Heart left ventricle (tissue), 16 donors: Measurements from ENCODE around the gene MYO18B. TPM values are rescaled to one million over a fixed set of nuclear protein-coding genes. Genes with fewer than 3 reads are reported as not detected.
A peak's percentile ranks its signal among the peaks of the same experiment; 100 is the strongest.

Experiments
- ATAC-seq, 4 donors: fragments of 200-7000 bp; cut with Tn5 transposase; one replicate each; pipeline ENCODE4 v1.9.1; 2020 to 2022; ENCODE audit warnings: moderate library complexity in 4 of 4, mild to moderate bottlenecking in 3 of 4, moderate number of reproducible peaks in 1 of 4
- DNase-seq, 5 donors: peaks; one replicate each; pipeline ENCODE4 v3.0.0-alpha.2; 2020
- H3K27ac ChIP-seq, 12 donors: fragments of 200-600 bp; sonication (generic) in 4 of 12; one replicate each; pipeline versions ENCODE4 v1.5.0 to v1.8.0; 2016 to 2022; ENCODE audit warnings: mild to moderate bottlenecking in 2 of 12
- H3K27me3 ChIP-seq, 9 donors: fragments of 200-600 bp; sonication (generic) in 2 of 9; one replicate each; pipeline versions ENCODE4 v1.5.1 to v1.8.0; 2016 to 2022; ENCODE audit warnings: mild to moderate bottlenecking in 3 of 9
- H3K36me3 ChIP-seq, 9 donors: fragments of 200-600 bp; sonication (generic) in 2 of 9; one replicate each; pipeline versions ENCODE4 v1.5.0 to v1.8.0; 2018 to 2022; ENCODE audit warnings: mild to moderate bottlenecking in 2 of 9
- H3K4me1 ChIP-seq, 12 donors: fragments of 200-600 bp; sonication (generic) in 4 of 12; one replicate each; pipeline versions ENCODE4 v1.5.0 to v1.8.0; 2016 to 2022; ENCODE audit warnings: mild to moderate bottlenecking in 3 of 12
- H3K4me3 ChIP-seq, 12 donors: fragments of 200-600 bp; sonication (generic) in 4 of 12; one replicate each; pipeline versions ENCODE4 v1.5.0 to v1.8.0; 2017 to 2022; ENCODE audit warnings: mild to moderate bottlenecking in 9 of 12, moderate library complexity in 4 of 12
- H3K9me3 ChIP-seq, 12 donors: fragments of 200-600 bp; sonication (generic) in 4 of 12; one replicate each; pipeline versions ENCODE4 v1.5.0 to v1.8.0; 2016 to 2022; ENCODE audit warnings: mild to moderate bottlenecking in 1 of 12
- CTCF ChIP-seq, 12 donors: fragments of 200-600 bp; sonication (generic) in 4 of 12; IDR thresholded peaks; one replicate each; pipeline versions ENCODE4 v1.5.0 to v1.8.0; 2018 to 2022; ENCODE audit warnings: antibody characterized with exemption in 12 of 12, mild to moderate bottlenecking in 5 of 12
- POLR2A ChIP-seq, 2 donors: fragments of 450-650 bp; IDR thresholded peaks; one replicate each; pipeline ENCODE4 v1.6.1; 2017; ENCODE audit warnings: antibody characterized with exemption in 2 of 2, mild to moderate bottlenecking in 2 of 2, moderate library complexity in 2 of 2
- whole genome bisulfite sequencing, 4 donors: extraction: QIAGEN DNeasy Blood & Tissue Kit in 2 of 4; methylation state at CpG; one replicate each; pipeline versions ENCODE4 v1.1.5 to v1.1.7; 2013 to 2018; 5-methylcytosine and 5-hydroxymethylcytosine counted together
- intact Hi-C, 10 donors: fragments of 100-400 bp; cut with DNase I; formaldehyde crosslinking; loops; one replicate each; pipeline versions ENCODE4 v1.11.1 to v1.14.2; 2022
- polyA plus RNA-seq, 2 donors: library from polyadenylated mRNA; stranded (reverse); fragments of 200-250 nt; gene quantifications; one replicate each; pipeline ENCODE4 v1.2.3, GENCODE V29; 2013
- total RNA-seq, 9 donors: library from RNA; depleted of rRNA in 2 of 9; stranded (reverse); fragments of >200 nt in 2 of 9; fragmentation: NEBNext Ultra II Directional in 3 of 9; extraction: Animal tissue kit (Norgen Biotek cat#: 25700) in 3 of 9; gene quantifications; one replicate each; pipeline versions ENCODE4 v1.1.0 to v1.2.4, GENCODE V29; 2016 to 2023
- donor health status: ischemic (EF 13 %, LVEDD 7.1; RV severe dilation, severe dysfunction).
- donor health status: healthy with polysubstance abuse.
- donor health status: DM: no; HTN: yes; CAD: no.
- donor health status: DM: no; HTN: no; CAD: no.
- donor health status: ischemic (EF 25% LVEDD 6.9; RV normal size, moderate dysfunction).
- donor health status: ischemic (EF 25% LVEDD 5.7; RV mildly dilated, moderate dysfunction).
- donor health status: healthy.
- donor health status: DM: yes; HTN: yes; CAD: no.
- donor health status: ischemic (EF 35%, LVEDD 5.7; RV mildly dilated, moderate dysfunction).
- donor health status: nonischemic (EF 11% LVEDD 7.7; RV severe dilation, severe dysfunction).
- donor health status: DM: yes; HTN: yes; CAD: no.
- donor health status: PGD.
- donor health status: ischemic (EF 29% LVEDD 5.4; RV normal size, mild dysfunction).
- donor health status: nonischemic (EF 23%, LVEDD 6.1; RV moderate dilation, normal function).

Gene MYO18B
- total and polyA plus RNA-seq, 11 donors: 140 to 301 (median 193) TPM

DNA sequence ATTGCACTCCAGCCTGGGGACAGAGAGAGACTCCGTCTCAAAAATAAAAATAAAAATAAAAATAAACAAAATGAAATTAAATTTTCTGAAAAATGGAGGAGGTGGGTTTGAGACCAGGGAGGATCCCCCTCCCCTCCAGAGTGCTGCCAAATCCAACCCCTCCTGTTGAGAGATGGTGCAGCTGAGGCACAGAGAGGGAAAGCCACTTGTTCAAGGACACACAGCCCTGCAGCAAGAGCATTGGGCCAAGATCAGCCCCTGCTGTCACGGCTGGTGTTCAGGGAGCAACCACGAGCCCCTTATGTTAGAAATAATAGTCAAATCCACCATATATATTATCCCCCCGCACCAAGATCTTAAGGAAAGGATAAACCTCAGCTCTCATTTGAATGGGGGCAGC, 2.7 kb downstream of the MYO18B start:
- intact Hi-C loops: loop anchor here in 1 of 10 donors (10.0 kb wide), 1 partner anchor 80 kb away; no protein-coding TSS in a partner anchor
- DNase-seq (no peak), ATAC-seq (no peak)
- Histone ChIP-seq H3K4me1 (peaks cover 0 to 48% (median 20%) of the 10 kb centered on the region in 12 donors), H3K27me3 (no peaks in the 10 kb centered on the region), H3K9me3 (no peaks in the 10 kb centered on the region), H3K36me3 (no peaks in the 10 kb centered on the region), H3K4me3 (peak overlapping the region in 8 of 12 donors; percentile 3 to 70 (median 58)), H3K27ac (peak overlapping the region in 7 of 12 donors; percentile 23 to 98 (median 93))
- no peak for TF ChIP-seq POLR2A (IDR thresholded peaks at IDR 0.05)
- TF ChIP-seq CTCF (IDR thresholded peaks at IDR 0.05): no peak
- 64 to 77% (median 69%) methylated on average over 4 of the region's 4 CpGs for WGBS, 4 donors

GRCh38 chr22:25745341-25746011, 3.5 kb downstream of the MYO18B start:
- ATAC-seq (no peak), DNase-seq (no peak)
- no peaks in the 10 kb centered on the region for H3K27me3 ChIP-seq
- no peak for TF ChIP-seq POLR2A (IDR thresholded peaks at IDR 0.05)
- no peak for TF ChIP-seq CTCF (IDR thresholded peaks at IDR 0.05)
- peaks cover 0 to 55% (median 23%) of the 10 kb centered on the region in 12 donors for H3K4me1 ChIP-seq
- intact Hi-C loops: loop anchor here in 1 of 10 donors (10.0 kb wide), 1 partner anchor 81 kb away; no protein-coding TSS in a partner anchor
- H3K27ac ChIP-seq: peak overlapping the region in 8 of 12 donors; percentile 29 to 98 (median 92)
- 53 to 62% (median 55%) methylated on average over 7 of the region's 7 CpGs for WGBS, 4 donors
- H3K9me3 ChIP-seq: no peaks in the 10 kb centered on the region
- peak overlapping the region in 7 of 12 donors; percentile 3 to 70 (median 58) for H3K4me3 ChIP-seq
- no peaks in the 10 kb centered on the region for H3K36me3 ChIP-seq

- peak overlapping the region in 2 of 12 donors; percentile 0 to 8 for H3K4me3 ChIP-seq
- H3K27ac ChIP-seq: peak overlapping the region in 9 of 12 donors; percentile 7 to 98 (median 78)
- H3K36me3 ChIP-seq: no peaks in the 10 kb centered on the region
- H3K9me3 ChIP-seq: no peaks in the 10 kb centered on the region
- intact Hi-C loops: loop anchor here in 1 of 10 donors (10.0 kb wide), 1 partner anchor 81 kb away; no protein-coding TSS in a partner anchor
- peaks cover 0 to 60% (median 25%) of the 10 kb centered on the region in 12 donors for H3K4me1 ChIP-seq
- TF ChIP-seq POLR2A (IDR thresholded peaks at IDR 0.05) (no peak), CTCF (IDR thresholded peaks at IDR 0.05) (no peak)
- WGBS, 4 donors: 0 to 29% (median 10%) methylated on average over 1 of the region's 1 CpG
- H3K27me3 ChIP-seq: no peaks in the 10 kb centered on the region
- DNase-seq (no peak), ATAC-seq (no peak)
Measured at GRCh38 chr22:25746012-25746373, 4.0 kb downstream of the MYO18B start.

- intact Hi-C loops: loop anchor here in 1 of 10 donors (10.0 kb wide), 1 partner anchor 83 kb away; no protein-coding TSS in a partner anchor
- peak; percentile 28 to 79 (median 50) for ATAC-seq
- H3K4me1 ChIP-seq: peaks cover 0 to 66% (median 27%) of the 10 kb centered on the region in 12 donors
- H3K27ac ChIP-seq: peak overlapping the region; percentile 17 to 98 (median 66)
- no peaks in the 10 kb centered on the region for H3K36me3 ChIP-seq
- WGBS, 4 donors: 27 to 44% (median 40%) methylated on average over 8 of the region's 8 CpGs
- H3K4me3 ChIP-seq: peak overlapping the region in 1 of 12 donors; percentile 15
- DNase-seq: peak in 3 of 5 donors; percentile 49 to 81 (median 66)
- H3K9me3 ChIP-seq: no peaks in the 10 kb centered on the region
- no peaks in the 10 kb centered on the region for H3K27me3 ChIP-seq
- TF ChIP-seq CTCF (IDR thresholded peaks at IDR 0.05) (no peak), POLR2A (IDR thresholded peaks at IDR 0.05) (peak in 1 of 2 donors; percentile 13)
Measured at GRCh38 chr22:25747245-25747944, 5.4 kb downstream of the MYO18B start.
